SH-SY5Y (cell line): ENCODE data around the gene CLCN7.

Experiments used
- GATA2 ChIP-seq: IDR thresholded peaks from 2 replicates; pipeline ENCODE4 v1.6.1; 2011; ENCODE audit warnings: mild to moderate bottlenecking, low read depth, low read length
- GATA3 ChIP-seq: IDR thresholded peaks from 2 replicates; pipeline ENCODE4 v1.6.1; 2011; ENCODE audit warnings: low read depth, mild to moderate bottlenecking, low read length, moderate library complexity

- no peak for TF ChIP-seq GATA2
- no peak for TF ChIP-seq GATA3
Measured at GRCh38 chr16:1431497-1432270, 43.1 kb downstream of the CLCN7 start.
